Measurements from ENCODE around the gene ADGRV1.

DNA sequence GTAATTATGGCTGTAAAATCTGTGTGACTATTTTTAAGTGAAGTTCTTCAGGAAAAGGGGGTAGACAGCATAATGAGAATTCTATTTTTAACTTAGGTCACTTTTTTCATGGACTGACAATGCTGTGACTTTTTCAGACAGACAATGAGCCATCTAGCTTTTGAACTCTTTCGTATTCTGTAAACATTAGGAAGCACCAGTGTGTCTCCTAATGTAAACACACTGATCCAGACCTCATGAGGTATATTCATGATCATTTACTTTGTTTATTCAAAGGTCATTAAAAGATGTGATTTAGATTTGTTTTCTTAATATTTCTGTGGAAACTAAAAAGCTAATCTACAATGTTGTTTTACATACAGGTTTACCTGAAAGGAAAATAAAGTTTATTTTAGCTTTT lies 352.6 kb downstream of the ADGRV1 start:
- TF ChIP-seq, protein P1, sequence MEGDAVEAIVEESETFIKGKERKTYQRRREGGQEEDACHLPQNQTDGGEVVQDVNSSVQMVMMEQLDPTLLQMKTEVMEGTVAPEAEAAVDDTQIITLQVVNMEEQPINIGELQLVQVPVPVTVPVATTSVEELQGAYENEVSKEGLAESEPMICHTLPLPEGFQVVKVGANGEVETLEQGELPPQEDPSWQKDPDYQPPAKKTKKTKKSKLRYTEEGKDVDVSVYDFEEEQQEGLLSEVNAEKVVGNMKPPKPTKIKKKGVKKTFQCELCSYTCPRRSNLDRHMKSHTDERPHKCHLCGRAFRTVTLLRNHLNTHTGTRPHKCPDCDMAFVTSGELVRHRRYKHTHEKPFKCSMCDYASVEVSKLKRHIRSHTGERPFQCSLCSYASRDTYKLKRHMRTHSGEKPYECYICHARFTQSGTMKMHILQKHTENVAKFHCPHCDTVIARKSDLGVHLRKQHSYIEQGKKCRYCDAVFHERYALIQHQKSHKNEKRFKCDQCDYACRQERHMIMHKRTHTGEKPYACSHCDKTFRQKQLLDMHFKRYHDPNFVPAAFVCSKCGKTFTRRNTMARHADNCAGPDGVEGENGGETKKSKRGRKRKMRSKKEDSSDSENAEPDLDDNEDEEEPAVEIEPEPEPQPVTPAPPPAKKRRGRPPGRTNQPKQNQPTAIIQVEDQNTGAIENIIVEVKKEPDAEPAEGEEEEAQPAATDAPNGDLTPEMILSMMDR (conservative IDR thresholded peaks at IDR 0.05; ENCODE audit: low read depth, low read length): no peak
- TF ChIP-seq EZH2 (IDR thresholded peaks at IDR 0.05; ENCODE audit: borderline replicate concordance, low read depth, low read length, poor library complexity, severe bottlenecking): no peak

Measured in A673 (cell line).